Osteoblast (primary cell): Measurements from ENCODE around the gene ENTR1. TPM values are rescaled to one million over a fixed set of nuclear protein-coding genes. Genes with fewer than 3 reads are reported as not detected.

Experiments
- DNase-seq: peaks from one replicate; pipeline ENCODE4 v3.0.0; 2011; ENCODE audit warnings: low spot score, mixed read lengths; ENCODE audit not compliant: insufficient read length; ENCODE audit errors: missing footprints
- H2AFZ ChIP-seq: 2 replicates; pipeline ENCODE4 v1.6.0; 2011; ENCODE audit warnings: mild to moderate bottlenecking, low read length
- H3K27ac ChIP-seq: 2 replicates; pipeline ENCODE4 v1.5.1; 2011; ENCODE audit warnings: mild to moderate bottlenecking, low read depth, low read length, moderate library complexity
- H3K27me3 ChIP-seq: 2 replicates; pipeline ENCODE4 v1.6.0; 2012; ENCODE audit warnings: mild to moderate bottlenecking, control low read depth, inconsistent platforms, low read length, moderate library complexity; ENCODE audit not compliant: insufficient read depth
- H3K36me3 ChIP-seq: 2 replicates; pipeline ENCODE4 v1.5.1; 2011; ENCODE audit warnings: mild to moderate bottlenecking, low read length, control low read depth, moderate library complexity; ENCODE audit not compliant: insufficient read depth
- H3K4me1 ChIP-seq: 2 replicates; pipeline ENCODE4 v1.5.1; 2011; ENCODE audit warnings: mild to moderate bottlenecking, low read length, control low read depth, moderate library complexity; ENCODE audit not compliant: insufficient read depth
- H3K4me2 ChIP-seq: 2 replicates; pipeline ENCODE4 v1.6.0; 2011; ENCODE audit warnings: mild to moderate bottlenecking, low read length; ENCODE audit not compliant: insufficient read depth
- H3K4me3 ChIP-seq: fragments of 200-600 bp; sonication (generic); 3 replicates; pipeline ENCODE4 v1.5.1; 2012; ENCODE audit warnings: mild to moderate bottlenecking, low read length, inconsistent platforms; ENCODE audit not compliant: insufficient read depth
- H3K79me2 ChIP-seq: 2 replicates; pipeline ENCODE4 v1.6.0; 2012; ENCODE audit warnings: mild to moderate bottlenecking, low read length, control low read depth, inconsistent platforms; ENCODE audit not compliant: insufficient read depth
- H3K9me3 ChIP-seq: 2 replicates; pipeline ENCODE4 v1.5.1; 2011; ENCODE audit warnings: low read depth, low read length, control low read depth
- H4K20me1 ChIP-seq: 2 replicates; pipeline ENCODE4 v1.6.0; 2012; ENCODE audit warnings: mild to moderate bottlenecking, low read length, control low read depth; ENCODE audit not compliant: insufficient read depth
- CTCF ChIP-seq: IDR thresholded peaks from 2 replicates; pipeline ENCODE4 v1.5.1; 2011; ENCODE audit warnings: mild to moderate bottlenecking, low read depth, low read length, moderate library complexity; ENCODE audit errors: extremely low read depth
- total RNA-seq: library from RNA; depleted of rRNA; stranded (reverse); fragments of >200 nt; gene quantifications from 2 replicates; pipeline ENCODE4 v1.2.3, GENCODE V29; 2012

Gene ENTR1
- total RNA-seq, 1 donor = 40.2 TPM

GRCh38 chr9:136386018-136386417, 24.4 kb downstream of the ENTR1 start:
- no peaks in the 10 kb centered on the region for H3K79me2 ChIP-seq
- no peak overlapping the region for H2AFZ ChIP-seq
- H3K36me3 ChIP-seq = peaks cover 66% of the 10 kb centered on the region
- no peak for TF ChIP-seq CTCF
- no peaks in the 10 kb centered on the region for H3K9me3 ChIP-seq
- no peak overlapping the region for H3K4me3 ChIP-seq
- H4K20me1 ChIP-seq = peaks cover 4% of the 10 kb centered on the region
- no peaks in the 10 kb centered on the region for H3K4me1 ChIP-seq
- H3K27me3 ChIP-seq = no peaks in the 10 kb centered on the region
- DNase-seq = no peak
- H3K27ac ChIP-seq = no peak overlapping the region
- H3K4me2 ChIP-seq = no peak overlapping the region

DNA sequence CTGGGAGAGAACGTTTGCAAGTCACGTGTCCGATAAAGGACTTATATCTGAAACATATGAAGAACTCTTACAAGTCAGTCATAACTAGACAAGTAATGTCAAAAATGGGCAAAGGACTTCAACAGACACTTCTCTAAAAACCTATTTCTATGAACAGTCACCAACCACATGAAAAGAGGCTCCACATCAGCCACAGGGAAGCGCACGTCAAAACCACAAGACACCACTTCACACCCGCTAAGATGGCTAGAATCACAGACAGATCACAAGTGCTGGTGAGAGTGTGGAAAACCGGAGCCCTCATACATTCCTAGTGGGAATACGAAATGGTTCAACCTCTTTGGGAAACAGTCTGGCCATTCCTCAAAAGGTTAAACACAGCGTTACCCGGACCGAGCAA, 25.4 kb downstream of the ENTR1 start:
- H3K36me3 ChIP-seq = peaks cover 61% of the 10 kb centered on the region
- H3K27ac ChIP-seq = no peak overlapping the region
- H3K9me3 ChIP-seq = no peaks in the 10 kb centered on the region
- no peaks in the 10 kb centered on the region for H3K27me3 ChIP-seq
- no peaks in the 10 kb centered on the region for H3K79me2 ChIP-seq
- no peak overlapping the region for H3K4me2 ChIP-seq
- no peak for TF ChIP-seq CTCF
- H4K20me1 ChIP-seq = peaks cover 4% of the 10 kb centered on the region
- no peaks in the 10 kb centered on the region for H3K4me1 ChIP-seq
- no peak overlapping the region for H3K4me3 ChIP-seq
- no peak for DNase-seq
- H2AFZ ChIP-seq = no peak overlapping the region

DNA sequence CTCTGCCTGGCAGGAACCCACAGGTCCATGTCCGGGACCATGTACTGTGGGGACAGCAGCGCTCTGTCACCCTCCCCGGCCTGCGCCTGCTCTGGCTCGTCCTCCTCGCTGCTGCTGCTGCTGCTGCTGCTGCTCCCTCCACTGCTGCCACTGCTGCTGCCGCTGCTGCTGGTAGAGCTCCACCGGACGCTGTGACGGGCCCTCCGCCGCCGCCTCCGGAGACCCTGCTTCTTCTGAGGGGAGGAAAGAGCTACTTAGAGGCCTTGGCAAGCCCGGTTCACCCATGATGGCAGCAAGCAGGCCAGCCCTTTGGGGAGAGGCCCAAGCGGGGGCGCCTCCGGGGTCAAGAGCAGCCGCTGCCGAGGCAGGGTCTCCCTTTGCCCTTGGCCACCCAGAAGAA, 27.0 kb downstream of the ENTR1 start:
- no peak overlapping the region for H3K4me3 ChIP-seq
- no peaks in the 10 kb centered on the region for H3K27me3 ChIP-seq
- H3K36me3 ChIP-seq = peaks cover 47% of the 10 kb centered on the region

DNA sequence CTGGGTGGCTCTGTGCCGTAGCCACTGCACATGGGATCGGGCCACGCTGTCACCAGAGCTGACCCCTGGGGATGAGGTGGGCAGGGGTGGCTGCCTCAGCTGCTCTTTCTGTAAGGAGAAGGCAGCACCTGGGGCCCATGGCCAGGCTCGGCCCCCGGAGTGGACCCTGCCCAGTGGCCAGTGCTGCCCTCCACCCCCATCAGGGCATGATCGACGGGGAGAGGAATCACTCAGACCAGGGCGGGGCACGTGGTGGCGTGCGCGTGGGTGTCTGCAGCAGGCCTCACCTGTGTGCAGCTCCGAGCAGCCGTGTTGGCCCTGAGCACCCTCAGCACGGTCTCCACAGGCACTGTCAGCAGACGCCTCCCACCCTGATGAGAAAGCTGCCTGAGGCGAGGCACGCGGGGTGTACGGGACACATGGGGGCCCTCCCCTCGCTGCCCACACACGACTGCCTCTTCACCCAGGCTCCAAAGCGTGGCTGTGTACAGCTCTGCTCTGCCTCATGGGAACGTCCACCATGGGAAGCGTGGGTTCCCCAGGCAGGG, 28.4 kb downstream of the ENTR1 start:
- peaks cover 35% of the 10 kb centered on the region for H3K36me3 ChIP-seq
- no peak overlapping the region for H2AFZ ChIP-seq
- H3K79me2 ChIP-seq = no peaks in the 10 kb centered on the region
- no peak for DNase-seq
- H3K4me3 ChIP-seq = no peak overlapping the region
- H3K4me1 ChIP-seq = no peaks in the 10 kb centered on the region
- no peaks in the 10 kb centered on the region for H3K27me3 ChIP-seq
- no peaks in the 10 kb centered on the region for H4K20me1 ChIP-seq
- no peak for TF ChIP-seq CTCF
- no peak overlapping the region for H3K4me2 ChIP-seq
- no peaks in the 10 kb centered on the region for H3K9me3 ChIP-seq
- H3K27ac ChIP-seq = no peak overlapping the region

More for the DNA sequence above, 27.0 kb downstream of the ENTR1 start:
- no peak overlapping the region for H3K27ac ChIP-seq
- no peak overlapping the region for H3K4me2 ChIP-seq
- no peaks in the 10 kb centered on the region for H3K4me1 ChIP-seq
- TF ChIP-seq CTCF = no peak
- H2AFZ ChIP-seq = no peak overlapping the region
- DNase-seq = no peak
- no peaks in the 10 kb centered on the region for H3K9me3 ChIP-seq
- no peaks in the 10 kb centered on the region for H4K20me1 ChIP-seq
- no peaks in the 10 kb centered on the region for H3K79me2 ChIP-seq
